GM12878 (cell line): ENCODE data around the gene SIM2. TPM values are rescaled to one million over a fixed set of nuclear protein-coding genes. Genes with fewer than 3 reads are reported as not detected.

Experiments
- ATAC-seq: fragments of 200-7000 bp; cut with Tn5 transposase; 3 replicates; pipeline ENCODE4 v1.9.1; 2020; ENCODE audit warnings: mild to moderate bottlenecking, moderate library complexity
- BruUV-seq: library from RNA; stranded (reverse); fragments of 400-500 nt; replicated peaks from 2 replicates; lab custom pipeline; 2021; lab: Mats Ljungman, UMichigan
- CTCF ChIA-PET: fragments of 300-600 bp; sonication (Branson Sonifier 250); formaldehyde crosslinking; extraction: SDS; loops from one replicate; lab custom pipeline; 2021; ENCODE audit warnings: inconsistent platforms; lab: Yijun Ruan, JAX
- POLR2A ChIA-PET: fragments of 350-600 bp; formaldehyde crosslinking; extraction: SDS; loops from one replicate; lab custom pipeline; 2021; ENCODE audit warnings: inconsistent platforms; lab: Charles Lee
- RAD21 ChIA-PET: fragments of 300-600 bp; sonication (Branson Sonifier 250); formaldehyde crosslinking; loops from one replicate; lab custom pipeline; 2023; ENCODE audit warnings: antibody characterized with exemption; ENCODE audit not compliant: unreplicated experiment; lab: Charles Lee
- SMC1A ChIA-PET: fragments of 300-600 bp; sonication (Branson Sonifier 250); formaldehyde crosslinking; loops from one replicate; lab custom pipeline; 2023; ENCODE audit not compliant: unreplicated experiment, uncharacterized antibody; lab: Charles Lee
- DNase-seq: peaks from one replicate; pipeline ENCODE4 v3.0.0-alpha.2; 2011; ENCODE audit warnings: low read depth, low spot score
- FAIRE-seq: peaks from 3 replicates; lab custom pipeline; 2011; peaks lifted over from hg19 to GRCh38; lab: Jason Lieb, UNC
- H2AFZ ChIP-seq: 2 replicates; pipeline ENCODE4 v1.6.0; 2011; ENCODE audit warnings: low read depth, low read length, control low read depth; ENCODE audit not compliant: control insufficient read depth
- H3K27ac ChIP-seq: 2 replicates; pipeline ENCODE4 v1.5.1; 2011; ENCODE audit warnings: control low read depth; ENCODE audit not compliant: control insufficient read depth, insufficient read depth
- H3K27me3 ChIP-seq, 2 experiments: replicated peaks in 1 of 2; 2 replicates each; pipeline versions ENCODE4 v1.6.0 to v1.6.1; 2011; ENCODE audit warnings: low read length in 1 of 2; ENCODE audit not compliant: control insufficient read depth in 2 of 2, insufficient read depth in 2 of 2
- H3K36me3 ChIP-seq, 2 experiments: 2 replicates each; pipeline ENCODE4 v1.5.1; 2011; ENCODE audit warnings: low read length in 1 of 2; ENCODE audit not compliant: control insufficient read depth in 2 of 2, insufficient read depth in 2 of 2
- H3K4me1 ChIP-seq: 2 replicates; pipeline ENCODE4 v1.6.1; 2011; ENCODE audit warnings: mild to moderate bottlenecking, low read length, moderate library complexity, mixed read lengths; ENCODE audit not compliant: control insufficient read depth, insufficient read depth
- H3K4me2 ChIP-seq: 2 replicates; pipeline ENCODE4 v1.6.0; 2011; ENCODE audit warnings: control low read depth; ENCODE audit not compliant: control insufficient read depth, insufficient read depth
- H3K4me3 ChIP-seq: fragments of 200-600 bp; sonication (generic); 2 replicates; pipeline ENCODE4 v1.5.1; 2016
- H3K79me2 ChIP-seq: 2 replicates; pipeline ENCODE4 v1.6.0; 2011; ENCODE audit warnings: low read length; ENCODE audit not compliant: control insufficient read depth, insufficient read depth
- H3K9ac ChIP-seq: 2 replicates; pipeline ENCODE4 v1.8.0; 2011; ENCODE audit warnings: low read length, control low read depth, mixed read lengths; ENCODE audit not compliant: control insufficient read depth, insufficient read depth
- H3K9me3 ChIP-seq: replicated peaks from 3 replicates; pipeline ENCODE4 v1.5.1; 2011; ENCODE audit warnings: mild to moderate bottlenecking, low read length; ENCODE audit not compliant: control insufficient read depth, insufficient read depth
- H4K20me1 ChIP-seq: 2 replicates; pipeline ENCODE4 v1.6.0; 2011; ENCODE audit not compliant: control insufficient read depth, insufficient read depth
- JUND ChIP-seq: IDR thresholded peaks from 2 replicates; pipeline ENCODE4 v1.6.1; 2012; ENCODE audit warnings: low read depth, mild to moderate bottlenecking, low read length, improper control_type of control experiment, moderate library complexity
- KDM1A ChIP-seq: fragments of 200-600 bp; sonication (generic); IDR thresholded peaks from 2 replicates; pipeline ENCODE4 v1.6.1; 2016; ENCODE audit warnings: borderline replicate concordance
- KLF5 ChIP-seq: fragments of 450-650 bp; IDR thresholded peaks from 2 replicates; pipeline ENCODE4 v1.6.1; 2014; ENCODE audit warnings: mild to moderate bottlenecking; ENCODE audit not compliant: partially characterized antibody
- MXI1 ChIP-seq: fragments of 150-350 bp; IDR thresholded peaks from 2 replicates; pipeline ENCODE4 v1.6.1; 2011; ENCODE audit warnings: low read depth, mild to moderate bottlenecking, inconsistent platforms, low read length, improper control_type of control experiment
- NRF1 ChIP-seq: conservative IDR thresholded peaks from 2 replicates; pipeline ENCODE4 v1.6.1; 2011; ENCODE audit warnings: mild to moderate bottlenecking, low read depth, low read length, improper control_type of control experiment
- PAX8 ChIP-seq: fragments of 450-650 bp; IDR thresholded peaks from 2 replicates; pipeline ENCODE4 v1.6.1; 2017; ENCODE audit warnings: mild to moderate bottlenecking, moderate library complexity
- RAD51 ChIP-seq: fragments of 450-650 bp; IDR thresholded peaks from 2 replicates; pipeline ENCODE4 v1.6.1; 2016; ENCODE audit warnings: moderate library complexity, mild to moderate bottlenecking, inconsistent platforms
- SIX5 ChIP-seq: IDR thresholded peaks from 2 replicates; pipeline ENCODE4 v1.6.1; 2011; ENCODE audit warnings: mild to moderate bottlenecking, low read depth, low read length, moderate library complexity; ENCODE audit not compliant: severe bottlenecking
- SPI1 ChIP-seq: IDR thresholded peaks from 2 replicates; pipeline ENCODE4 v1.6.1; 2011; ENCODE audit warnings: low read depth, mild to moderate bottlenecking, low read length, moderate library complexity, borderline replicate concordance; ENCODE audit not compliant: insufficient read depth
- YY1 ChIP-seq: IDR thresholded peaks from 2 replicates; pipeline ENCODE4 v1.6.1; 2011; ENCODE audit warnings: low read depth, mild to moderate bottlenecking, low read length
- ZSCAN29 ChIP-seq: fragments of 450-650 bp; IDR thresholded peaks from 2 replicates; pipeline ENCODE4 v1.6.1; 2017; ENCODE audit warnings: mild to moderate bottlenecking, moderate library complexity
- WGBS: methylation state at CpG from one replicate; pipeline ENCODE4 v1.1.6; 2016; ENCODE audit warnings: low lambda C conversion rate; ENCODE audit not compliant: insufficient replicate concordance, insufficient coverage; ENCODE audit errors: missing lambda C conversion rate; 5-methylcytosine and 5-hydroxymethylcytosine counted together
- in situ Hi-C: fragments of 300-500 bp; cut with MboI; formaldehyde crosslinking; loops from 9 replicates; pipeline ENCODE4 v1.14.3; 2018; ENCODE audit warnings: mixed read lengths
- intact Hi-C: fragments of 100-400 bp; cut with micrococcal nuclease; formaldehyde crosslinking; loops from one replicate; pipeline ENCODE4 v1.14.2; 2022; ENCODE audit not compliant: unreplicated experiment
- polyA plus RNA-seq, 11 experiments: library from polyadenylated mRNA; depleted of rRNA in 4 of 11; unstranded in 6 of 11; stranded (reverse) in 5 of 11; fragments of >200 nt; fragmentation: Nextera tagmentation in 4 of 11; fragmentation: Illumina TruSeq in 1 of 11; extraction: Ambion mirVana in 4 of 11; extraction: Trizol in 1 of 11; gene quantifications; 1 replicate in 1 of 11; 2 replicates in 10 of 11; pipeline versions ENCODE4 v1.2.1 to v1.2.3, GENCODE V29; 2011 to 2016; ENCODE audit warnings: inconsistent platforms in 2 of 11, missing spikeins in 2 of 11, low read depth in 1 of 11
- total RNA-seq, 4 experiments: library from RNA; depleted of rRNA in 3 of 4; stranded (reverse); fragments of >200 nt in 3 of 4; fragmentation: Illumina TruSeq in 1 of 4; extraction: Trizol in 1 of 4; gene quantifications; 2 replicates each; pipeline versions ENCODE4 v1.2.1 to v1.2.3, GENCODE V29; 2013 to 2021
- TF ChIP-seq, protein P1 (sequence below): IDR thresholded peaks from 2 replicates; pipeline ENCODE4 v1.6.1; 2012; ENCODE audit warnings: low read depth, low read length, improper control_type of control experiment
- TF ChIP-seq, protein P2 (sequence below): fragments of 450-650 bp; conservative IDR thresholded peaks from 2 replicates; pipeline ENCODE4 v1.6.1; 2017; ENCODE audit warnings: mild to moderate bottlenecking, moderate library complexity
- TF ChIP-seq, protein P3 (sequence below): fragments of 450-650 bp; formaldehyde crosslinking; IDR thresholded peaks from 2 replicates; pipeline ENCODE4 v1.5.0; 2022; ENCODE audit warnings: mild to moderate bottlenecking, missing genetic modification characterization

SIM2 gene
- total and polyA plus RNA-seq, 10 of the 15 experiments (the other 5 are each of a cell fraction or from before 2014, with no cell fraction given) = 0.02 to 0.15 (median 0.05) TPM; not detected in 7

DNA sequence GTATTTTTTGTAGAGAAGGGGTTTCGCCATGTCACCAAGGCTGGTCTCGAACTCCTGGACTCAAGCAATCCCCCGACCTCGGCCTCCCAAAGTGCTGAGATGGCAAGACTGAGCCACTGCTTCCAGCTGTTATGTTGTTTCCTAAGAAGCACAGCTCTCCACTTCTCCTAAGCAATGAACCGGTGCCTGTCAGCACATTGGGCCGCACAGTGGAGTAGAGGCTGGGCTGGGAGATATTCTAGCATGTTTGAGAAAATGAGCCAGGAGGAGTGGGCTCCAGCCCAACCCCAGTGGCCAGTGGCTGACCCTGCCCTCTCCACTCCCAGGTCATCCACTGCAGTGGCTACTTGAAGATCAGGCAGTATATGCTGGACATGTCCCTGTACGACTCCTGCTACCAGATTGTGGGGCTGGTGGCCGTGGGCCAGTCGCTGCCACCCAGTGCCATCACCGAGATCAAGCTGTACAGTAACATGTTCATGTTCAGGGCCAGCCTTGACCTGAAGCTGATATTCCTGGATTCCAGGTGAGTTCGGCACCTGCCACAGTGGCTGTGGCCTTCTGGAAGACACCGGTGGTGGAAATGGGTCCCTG, 27.0 kb downstream of the SIM2 start (continued):
- TF ChIP-seq JUND = no peak
- no peak for TF ChIP-seq ZSCAN29

DNA sequence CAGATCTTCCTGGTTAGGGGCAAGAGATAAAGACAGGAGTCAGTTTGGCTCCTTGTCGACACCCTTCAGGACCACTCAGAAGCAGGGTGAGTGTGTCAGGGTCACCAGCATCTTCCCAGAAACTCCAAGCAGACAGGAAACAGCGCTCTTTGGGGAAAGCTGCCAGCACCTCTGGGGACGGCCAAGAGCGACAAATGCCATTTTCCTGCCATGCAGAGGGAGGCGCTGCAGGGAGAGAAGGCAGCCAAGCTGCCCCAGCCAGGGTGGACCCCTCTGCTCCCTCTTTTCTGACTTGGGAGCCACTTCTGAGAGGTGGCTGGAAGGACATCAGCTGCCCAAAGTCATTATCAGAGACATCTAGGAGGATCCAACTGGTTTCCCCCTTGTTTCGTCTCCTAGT, 29.0 kb downstream of the SIM2 start:
- Histone ChIP-seq H3K36me3 (no peaks in the 10 kb centered on the region), H3K4me1 (no peaks in the 10 kb centered on the region), H3K4me2 (no peak overlapping the region), H3K27me3 (no peaks in the 10 kb centered on the region; a peak in 2 of 4 replicates), H4K20me1 (no peaks in the 10 kb centered on the region), H3K4me3 (no peak overlapping the region)
- FAIRE-seq = no peak
- ChIA-PET CTCF (no interaction called here), SMC1A (no interaction called here), POLR2A (no interaction called here)
- intact Hi-C loops (loop anchor here (10.0 kb wide), 1 partner anchor 303 kb away; no protein-coding TSS in a partner anchor), in situ Hi-C loops (no loop called here)
- DNase-seq = no peak
- TF ChIP-seq SPI1 (no peak), SIX5 (no peak), RAD51 (no peak), MXI1 (no peak), KLF5 (no peak), PAX8 (no peak), NRF1 (no peak), YY1 (no peak), KDM1A (no peak)
- TF ChIP-seq, protein P1, sequence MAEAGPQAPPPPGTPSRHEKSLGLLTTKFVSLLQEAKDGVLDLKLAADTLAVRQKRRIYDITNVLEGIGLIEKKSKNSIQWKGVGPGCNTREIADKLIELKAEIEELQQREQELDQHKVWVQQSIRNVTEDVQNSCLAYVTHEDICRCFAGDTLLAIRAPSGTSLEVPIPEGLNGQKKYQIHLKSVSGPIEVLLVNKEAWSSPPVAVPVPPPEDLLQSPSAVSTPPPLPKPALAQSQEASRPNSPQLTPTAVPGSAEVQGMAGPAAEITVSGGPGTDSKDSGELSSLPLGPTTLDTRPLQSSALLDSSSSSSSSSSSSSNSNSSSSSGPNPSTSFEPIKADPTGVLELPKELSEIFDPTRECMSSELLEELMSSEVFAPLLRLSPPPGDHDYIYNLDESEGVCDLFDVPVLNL = no peak
- TF ChIP-seq, protein P2, sequence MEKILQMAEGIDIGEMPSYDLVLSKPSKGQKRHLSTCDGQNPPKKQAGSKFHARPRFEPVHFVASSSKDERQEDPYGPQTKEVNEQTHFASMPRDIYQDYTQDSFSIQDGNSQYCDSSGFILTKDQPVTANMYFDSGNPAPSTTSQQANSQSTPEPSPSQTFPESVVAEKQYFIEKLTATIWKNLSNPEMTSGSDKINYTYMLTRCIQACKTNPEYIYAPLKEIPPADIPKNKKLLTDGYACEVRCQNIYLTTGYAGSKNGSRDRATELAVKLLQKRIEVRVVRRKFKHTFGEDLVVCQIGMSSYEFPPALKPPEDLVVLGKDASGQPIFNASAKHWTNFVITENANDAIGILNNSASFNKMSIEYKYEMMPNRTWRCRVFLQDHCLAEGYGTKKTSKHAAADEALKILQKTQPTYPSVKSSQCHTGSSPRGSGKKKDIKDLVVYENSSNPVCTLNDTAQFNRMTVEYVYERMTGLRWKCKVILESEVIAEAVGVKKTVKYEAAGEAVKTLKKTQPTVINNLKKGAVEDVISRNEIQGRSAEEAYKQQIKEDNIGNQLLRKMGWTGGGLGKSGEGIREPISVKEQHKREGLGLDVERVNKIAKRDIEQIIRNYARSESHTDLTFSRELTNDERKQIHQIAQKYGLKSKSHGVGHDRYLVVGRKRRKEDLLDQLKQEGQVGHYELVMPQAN = no peak
- TF ChIP-seq, protein P3, sequence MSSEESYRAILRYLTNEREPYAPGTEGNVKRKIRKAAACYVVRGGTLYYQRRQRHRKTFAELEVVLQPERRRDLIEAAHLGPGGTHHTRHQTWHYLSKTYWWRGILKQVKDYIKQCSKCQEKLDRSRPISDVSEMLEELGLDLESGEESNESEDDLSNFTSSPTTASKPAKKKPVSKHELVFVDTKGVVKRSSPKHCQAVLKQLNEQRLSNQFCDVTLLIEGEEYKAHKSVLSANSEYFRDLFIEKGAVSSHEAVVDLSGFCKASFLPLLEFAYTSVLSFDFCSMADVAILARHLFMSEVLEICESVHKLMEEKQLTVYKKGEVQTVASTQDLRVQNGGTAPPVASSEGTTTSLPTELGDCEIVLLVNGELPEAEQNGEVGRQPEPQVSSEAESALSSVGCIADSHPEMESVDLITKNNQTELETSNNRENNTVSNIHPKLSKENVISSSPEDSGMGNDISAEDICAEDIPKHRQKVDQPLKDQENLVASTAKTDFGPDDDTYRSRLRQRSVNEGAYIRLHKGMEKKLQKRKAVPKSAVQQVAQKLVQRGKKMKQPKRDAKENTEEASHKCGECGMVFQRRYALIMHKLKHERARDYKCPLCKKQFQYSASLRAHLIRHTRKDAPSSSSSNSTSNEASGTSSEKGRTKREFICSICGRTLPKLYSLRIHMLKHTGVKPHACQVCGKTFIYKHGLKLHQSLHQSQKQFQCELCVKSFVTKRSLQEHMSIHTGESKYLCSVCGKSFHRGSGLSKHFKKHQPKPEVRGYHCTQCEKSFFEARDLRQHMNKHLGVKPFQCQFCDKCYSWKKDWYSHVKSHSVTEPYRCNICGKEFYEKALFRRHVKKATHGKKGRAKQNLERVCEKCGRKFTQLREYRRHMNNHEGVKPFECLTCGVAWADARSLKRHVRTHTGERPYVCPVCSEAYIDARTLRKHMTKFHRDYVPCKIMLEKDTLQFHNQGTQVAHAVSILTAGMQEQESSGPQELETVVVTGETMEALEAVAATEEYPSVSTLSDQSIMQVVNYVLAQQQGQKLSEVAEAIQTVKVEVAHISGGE (CRISPR knock-in tag) = no peak
- TF ChIP-seq, all 136 proteins: peak for 0
- no peak overlapping the region for H3K27ac ChIP-seq
- RAD21 ChIA-PET = no interaction called here
- no peaks in the 10 kb centered on the region for H3K79me2 ChIP-seq
- no peak for ATAC-seq
- H3K9me3 ChIP-seq = no peaks in the 10 kb centered on the region
- BruUV-seq = no TSS peak
- 49% methylated on average over 6 of the region's 6 CpGs for WGBS
- H3K9ac ChIP-seq = no peak overlapping the region
- H2AFZ ChIP-seq = no peak overlapping the region
